IPS-11a (cell line): Measurements from ENCODE around the gene RNF41.
A peak's percentile ranks its signal among the peaks of the same experiment; 100 is the strongest.

ENCODE experiments used
- H3K4me3 ChIP-seq: one replicate; pipeline ENCODE4 v1.5.1; 2013; ENCODE audit warnings: low read depth, low read length, control low read depth

Gene RNF41

GRCh38 chr12:56154818-56155217 is 66.9 kb downstream of the RNF41 start:
- no peak overlapping the region for H3K4me3 ChIP-seq

GRCh38 chr12:56154246-56154771 is 67.4 kb downstream of the RNF41 start:
- no peak overlapping the region for H3K4me3 ChIP-seq

- H3K4me3 ChIP-seq = no peak overlapping the region
Observed at GRCh38 chr12:56153678-56154065, 68.0 kb downstream of the RNF41 start.

GRCh38 chr12:56152756-56153677 is 68.7 kb downstream of the RNF41 start:
- peak overlapping the region; percentile 79 for H3K4me3 ChIP-seq
